H1 (cell line): ENCODE measurements around the gene TCEA3. TPM values are rescaled to one million over a fixed set of nuclear protein-coding genes. Genes with fewer than 3 reads are reported as not detected.

Source experiments
- CTCF ChIA-PET: fragments of 300-600 bp; sonication (Branson Sonifier 250); formaldehyde crosslinking; loops from one replicate; lab custom pipeline; 2021; ENCODE audit not compliant: partially characterized antibody; lab: Charles Lee
- POLR2A ChIA-PET: fragments of 300-600 bp; sonication (Branson Sonifier 250); formaldehyde crosslinking; loops from one replicate; lab custom pipeline; 2021; ENCODE audit warnings: inconsistent platforms; ENCODE audit not compliant: partially characterized antibody; lab: Charles Lee
- DNase-seq, 2 experiments: peaks; one replicate each; pipeline versions ENCODE4 v3.0.0 to v3.0.0-alpha.2; 2010 to 2022; ENCODE audit warnings: low spot score in 2 of 2, low read depth in 1 of 2, mixed read lengths in 1 of 2
- FAIRE-seq: peaks from 2 replicates; lab custom pipeline; 2011; peaks lifted over from hg19 to GRCh38; lab: Jason Lieb, UNC
- H2AFZ ChIP-seq: 2 replicates; pipeline ENCODE4 v1.8.1; 2012; ENCODE audit warnings: low read length, inconsistent platforms
- H2AK5ac ChIP-seq: 2 replicates; pipeline ENCODE4 v1.6.1; 2013; ENCODE audit warnings: low read depth, low read length
- H2BK120ac ChIP-seq: replicated peaks from 2 replicates; pipeline ENCODE3; 2013; ENCODE audit warnings: low read depth, low read length, inconsistent platforms
- H2BK12ac ChIP-seq: 2 replicates; pipeline ENCODE4 v1.6.1; 2013; ENCODE audit warnings: low read depth, low read length
- H2BK15ac ChIP-seq: 2 replicates; pipeline ENCODE4 v1.6.1; 2013; ENCODE audit warnings: low read length
- H2BK20ac ChIP-seq: 2 replicates; pipeline ENCODE4 v1.6.1; 2013; ENCODE audit warnings: low read length
- H2BK5ac ChIP-seq: 2 replicates; pipeline ENCODE4 v1.6.1; 2013; ENCODE audit warnings: low read depth, low read length
- H3K14ac ChIP-seq: 2 replicates; pipeline ENCODE4 v1.6.1; 2013; ENCODE audit warnings: inconsistent platforms; ENCODE audit not compliant: insufficient read length
- H3K18ac ChIP-seq: 2 replicates; pipeline ENCODE4 v1.6.1; 2013; ENCODE audit warnings: low read length; ENCODE audit errors: extremely low read depth
- H3K23ac ChIP-seq: 2 replicates; pipeline ENCODE4 v1.6.1; 2013; ENCODE audit warnings: inconsistent platforms; ENCODE audit not compliant: insufficient read length
- H3K23me2 ChIP-seq: 2 replicates; pipeline ENCODE4 v1.6.1; 2013; ENCODE audit warnings: low read depth, low read length
- H3K27ac ChIP-seq: 2 replicates; pipeline ENCODE4 v1.6.1; 2011; ENCODE audit warnings: low read depth, low read length, inconsistent platforms
- H3K27me3 ChIP-seq, 4 experiments: replicated peaks in 1 of 4; 1 replicate in 1 of 4; 2 replicates in 3 of 4; pipeline versions ENCODE4 v1.6.1 to v1.8.1; 2011 to 2013; ENCODE audit warnings: low read length in 3 of 4, mild to moderate bottlenecking in 3 of 4, inconsistent platforms in 2 of 4, mixed read lengths in 2 of 4, moderate library complexity in 1 of 4; ENCODE audit not compliant: control insufficient read depth in 3 of 4, insufficient read depth in 3 of 4; ENCODE audit errors: extremely low read depth in 1 of 4
- H3K36me3 ChIP-seq, 4 experiments: 2 replicates each; pipeline versions ENCODE4 v1.6.1 to v1.8.1; 2011 to 2013; ENCODE audit warnings: mild to moderate bottlenecking in 4 of 4, low read length in 3 of 4, moderate library complexity in 2 of 4, control low read depth in 1 of 4, inconsistent platforms in 1 of 4; ENCODE audit not compliant: insufficient read depth in 4 of 4, control insufficient read depth in 2 of 4
- H3K4ac ChIP-seq: replicated peaks from 2 replicates; pipeline ENCODE3; 2013; ENCODE audit warnings: low read length, low read depth, mixed read lengths, inconsistent platforms; ENCODE audit not compliant: insufficient read length
- H3K4me1 ChIP-seq, 4 experiments: replicated peaks in 1 of 4; 1 replicate in 1 of 4; 2 replicates in 3 of 4; pipeline versions ENCODE4 v1.6.1 to v1.8.1; 2011 to 2013; ENCODE audit warnings: low read length in 3 of 4, inconsistent platforms in 2 of 4, mixed read lengths in 1 of 4; ENCODE audit not compliant: insufficient read depth in 4 of 4, control insufficient read depth in 3 of 4
- H3K4me2 ChIP-seq, 2 experiments: 2 replicates each; pipeline versions ENCODE4 v1.6.1 to v1.8.1; 2011 to 2013; ENCODE audit warnings: low read depth in 2 of 2, low read length in 2 of 2, control low read depth in 1 of 2, inconsistent platforms in 1 of 2, mild to moderate bottlenecking in 1 of 2; ENCODE audit not compliant: insufficient read depth in 1 of 2
- H3K4me3 ChIP-seq, 4 experiments: fragments of 200-600, 300-600 bp in 1 of 4; sonication (generic), shearing (Covaris generic), sonication (Bioruptor Twin) in 1 of 4; 2 replicates each; pipeline versions ENCODE4 v1.5.1 to v1.8.1; 2011 to 2016; ENCODE audit warnings: low read length in 4 of 4, low read depth in 3 of 4, control low read depth in 2 of 4, inconsistent platforms in 2 of 4, mild to moderate bottlenecking in 2 of 4, mixed read lengths in 1 of 4, moderate library complexity in 1 of 4; ENCODE audit not compliant: insufficient read depth in 2 of 4; ENCODE audit errors: extremely low read depth in 1 of 4
- H3K56ac ChIP-seq: replicated peaks from 2 replicates; pipeline ENCODE3; 2013; ENCODE audit warnings: low read depth, mild to moderate bottlenecking, mixed read lengths, low read length, inconsistent platforms; ENCODE audit not compliant: insufficient read length
- H3K79me1 ChIP-seq: 2 replicates; pipeline ENCODE4 v1.6.1; 2013; ENCODE audit warnings: low read depth, low read length, control low read depth
- H3K79me2 ChIP-seq, 2 experiments: 2 replicates each; pipeline versions ENCODE4 v1.6.1 to v1.8.1; 2012 to 2013; ENCODE audit warnings: low read length in 2 of 2, mild to moderate bottlenecking in 2 of 2, inconsistent platforms in 1 of 2; ENCODE audit not compliant: insufficient read depth in 2 of 2, control insufficient read depth in 1 of 2
- H3K9ac ChIP-seq, 4 experiments: replicated peaks in 1 of 4; 1 replicate in 1 of 4; 2 replicates in 3 of 4; pipeline versions ENCODE4 v1.6.1 to v1.8.1; 2011 to 2013; ENCODE audit warnings: low read depth in 3 of 4, low read length in 3 of 4, control low read depth in 2 of 4, mild to moderate bottlenecking in 2 of 4, moderate library complexity in 2 of 4, inconsistent platforms in 1 of 4; ENCODE audit errors: extremely low read depth in 1 of 4
- H3K9me3 ChIP-seq, 2 experiments: 2 replicates each; pipeline versions ENCODE4 v1.6.1 to v1.8.1; 2012 to 2013; ENCODE audit warnings: mild to moderate bottlenecking in 2 of 2, moderate library complexity in 2 of 2, control low read depth in 1 of 2, inconsistent platforms in 1 of 2, low read depth in 1 of 2, low read length in 1 of 2, mixed read lengths in 1 of 2; ENCODE audit not compliant: insufficient read depth in 2 of 2
- H4K20me1 ChIP-seq, 2 experiments: replicated peaks in 1 of 2; 2 replicates each; pipeline versions ENCODE3 to v1.8.1; 2011 to 2013; ENCODE audit warnings: inconsistent platforms in 2 of 2, low read length in 2 of 2, mild to moderate bottlenecking in 1 of 2; ENCODE audit not compliant: insufficient read depth in 2 of 2, control insufficient read depth in 1 of 2
- H4K5ac ChIP-seq: 2 replicates; pipeline ENCODE4 v1.6.1; 2013; ENCODE audit warnings: low read length, low read depth, mixed read lengths, inconsistent platforms; ENCODE audit not compliant: insufficient read length
- H4K8ac ChIP-seq: 2 replicates; pipeline ENCODE4 v1.8.0; 2013; ENCODE audit warnings: mild to moderate bottlenecking, moderate library complexity, low read length, inconsistent platforms; ENCODE audit not compliant: insufficient read depth; ENCODE audit errors: extremely low read depth
- H4K91ac ChIP-seq: replicated peaks from 2 replicates; pipeline ENCODE3; 2013; ENCODE audit warnings: low read length, mixed read lengths, inconsistent platforms; ENCODE audit not compliant: insufficient read length
- BACH1 ChIP-seq: IDR thresholded peaks from 2 replicates; pipeline ENCODE4 v1.6.1; 2012; ENCODE audit warnings: low read length, improper control_type of control experiment
- CEBPB ChIP-seq: IDR thresholded peaks from 2 replicates; pipeline ENCODE4 v1.6.1; 2012; ENCODE audit warnings: low read depth, low read length
- CTBP2 ChIP-seq: IDR thresholded peaks from 2 replicates; pipeline ENCODE4 v1.7.0; 2011; ENCODE audit warnings: borderline replicate concordance, mild to moderate bottlenecking, moderate library complexity, mixed read lengths, low read length; ENCODE audit not compliant: insufficient read depth, insufficient read length
- EP300 ChIP-seq, 2 experiments: IDR thresholded peaks; 1 replicate in 1 of 2; 2 replicates in 1 of 2; pipeline ENCODE4 v1.6.1; 2011 to 2012; ENCODE audit warnings: low read depth in 2 of 2, low read length in 2 of 2, mild to moderate bottlenecking in 2 of 2, borderline replicate concordance in 1 of 2, inconsistent platforms in 1 of 2, moderate library complexity in 1 of 2
- NRF1 ChIP-seq: IDR thresholded peaks from 2 replicates; pipeline ENCODE4 v1.6.1; 2011; ENCODE audit warnings: mild to moderate bottlenecking, low read depth, low read length, improper control_type of control experiment
- SIX5 ChIP-seq: IDR thresholded peaks from 2 replicates; pipeline ENCODE4 v1.6.1; 2011; ENCODE audit warnings: mild to moderate bottlenecking, low read depth, low read length
- SP2 ChIP-seq: IDR thresholded peaks from 2 replicates; pipeline ENCODE4 v1.6.1; 2012; ENCODE audit warnings: mild to moderate bottlenecking, low read length, inconsistent platforms
- SP4 ChIP-seq: IDR thresholded peaks from 2 replicates; pipeline ENCODE4 v1.6.1; 2012; ENCODE audit warnings: low read length, inconsistent platforms
- WGBS, 2 experiments: shearing (Covaris generic) in 1 of 2; methylation state at CpG; one replicate each; pipeline versions ENCODE4 v1.1.6 to v1.1.7; 2013 to 2015; ENCODE audit warnings: low lambda C conversion rate in 2 of 2, mixed read lengths in 2 of 2, inconsistent platforms in 1 of 2, low coverage in 1 of 2, missing lambda C conversion rate in 1 of 2; ENCODE audit not compliant: insufficient replicate concordance in 2 of 2, insufficient coverage in 1 of 2, insufficient read length in 1 of 2; ENCODE audit errors: extremely low coverage in 1 of 2, missing lambda C conversion rate in 1 of 2; 5-methylcytosine and 5-hydroxymethylcytosine counted together
- polyA plus RNA-seq, 7 experiments: library from polyadenylated mRNA; depleted of rRNA in 3 of 7; stranded (reverse) in 5 of 7; unstranded in 2 of 7; fragments of >200 nt in 5 of 7; fragments of 200-250 nt in 2 of 7; gene quantifications; 1 replicate in 5 of 7; 2 replicates in 1 of 7; 4 replicates in 1 of 7; pipeline versions ENCODE4 v1.2.1 to v1.2.3, GENCODE V29; 2011 to 2013; ENCODE audit warnings: missing spikeins in 2 of 7, mixed read lengths in 2 of 7
- total RNA-seq: library from RNA; stranded (reverse); fragmentation: NEBNext Ultra II Directional; extraction: Animal tissue kit (Norgen Biotek cat#: 25700); gene quantifications from 2 replicates; pipeline ENCODE4 v1.2.1, GENCODE V29; 2021
- TF ChIP-seq, protein P1 (sequence below): IDR thresholded peaks from 2 replicates; pipeline ENCODE4 v1.6.1; 2012; ENCODE audit warnings: low read length, inconsistent platforms
- TF ChIP-seq, protein P2 (sequence below): IDR thresholded peaks from 2 replicates; pipeline ENCODE4 v1.6.1; 2011; ENCODE audit warnings: low read depth, mild to moderate bottlenecking, low read length; ENCODE audit not compliant: insufficient read depth

Gene TCEA3
- total and polyA plus RNA-seq, 2 of the 8 experiments (the other 6 are each of a cell fraction or from before 2014, with no cell fraction given) = 0.08 TPM; not detected in 1

DNA sequence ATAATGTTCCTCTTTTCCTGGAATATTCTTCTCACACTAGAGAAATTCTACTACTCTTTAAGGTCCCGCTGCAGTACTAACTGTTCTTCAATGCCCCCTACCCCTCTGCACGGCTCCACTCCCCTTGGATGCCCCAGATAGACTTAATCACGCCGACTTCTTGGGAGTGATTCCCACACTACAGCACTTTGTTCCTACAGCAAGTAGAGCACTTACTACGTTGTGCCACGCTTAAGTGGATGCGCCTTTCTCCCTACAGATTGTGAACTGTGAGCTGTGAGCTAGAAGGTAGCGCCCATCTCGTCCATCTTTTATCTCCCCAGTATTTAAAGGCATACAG lies 57.1 kb downstream of the TCEA3 start:
- WGBS, 2 experiments = 76% methylated on average over 9 of the region's 9 CpGs; no CpG with 5 or more reads in 1 of the 2 experiments
- Histone ChIP-seq H2AK5ac (no peak overlapping the region), H3K56ac (no peak overlapping the region), H2AFZ (peak overlapping the region; percentile 35; the same call in 1 of the 2 replicates), H3K27me3 (peaks cover 44 to 80% (median 65%) of the 10 kb centered on the region in 4 experiments), H3K9me3 (peaks cover 10 to 25% of the 10 kb centered on the region in 2 experiments), H3K79me1 (no peaks in the 10 kb centered on the region), H3K18ac (no peak overlapping the region), H3K4me1 (peaks cover 2 to 11% (median 4%) of the 10 kb centered on the region in 4 experiments; a peak in 6 of 7 replicates), H3K4me3 (peak overlapping the region; percentile 74 to 95 (median 83); a peak in 5 of 8 replicates), H3K79me2 (no peaks in the 10 kb centered on the region), H4K5ac (no peak overlapping the region), H4K8ac (no peak overlapping the region)
- TF ChIP-seq, protein P1, sequence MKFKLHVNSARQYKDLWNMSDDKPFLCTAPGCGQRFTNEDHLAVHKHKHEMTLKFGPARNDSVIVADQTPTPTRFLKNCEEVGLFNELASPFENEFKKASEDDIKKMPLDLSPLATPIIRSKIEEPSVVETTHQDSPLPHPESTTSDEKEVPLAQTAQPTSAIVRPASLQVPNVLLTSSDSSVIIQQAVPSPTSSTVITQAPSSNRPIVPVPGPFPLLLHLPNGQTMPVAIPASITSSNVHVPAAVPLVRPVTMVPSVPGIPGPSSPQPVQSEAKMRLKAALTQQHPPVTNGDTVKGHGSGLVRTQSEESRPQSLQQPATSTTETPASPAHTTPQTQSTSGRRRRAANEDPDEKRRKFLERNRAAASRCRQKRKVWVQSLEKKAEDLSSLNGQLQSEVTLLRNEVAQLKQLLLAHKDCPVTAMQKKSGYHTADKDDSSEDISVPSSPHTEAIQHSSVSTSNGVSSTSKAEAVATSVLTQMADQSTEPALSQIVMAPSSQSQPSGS = no peak
- TF ChIP-seq BACH1 (no peak), SP4 (no peak), NRF1 (no peak), CEBPB (no peak), SP2 (no peak), SIX5 (no peak), EP300 (IDR thresholded peaks at IDR 0.05; ENCODE audit: borderline replicate concordance in 1 of 2, low read depth in 2 of 2, low read length in 2 of 2) (no peak), CTBP2 (no peak)
- TF ChIP-seq, protein P2, sequence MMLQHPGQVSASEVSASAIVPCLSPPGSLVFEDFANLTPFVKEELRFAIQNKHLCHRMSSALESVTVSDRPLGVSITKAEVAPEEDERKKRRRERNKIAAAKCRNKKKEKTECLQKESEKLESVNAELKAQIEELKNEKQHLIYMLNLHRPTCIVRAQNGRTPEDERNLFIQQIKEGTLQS = no peak
- TF ChIP-seq, all 59 proteins: peak for 0
- H3K36me3 ChIP-seq = peaks cover 0 to 6% (median 3%) of the 10 kb centered on the region in 4 experiments; a peak in 4 of 8 replicates
- H3K9ac ChIP-seq = no peak overlapping the region
- no peak overlapping the region for H4K91ac ChIP-seq
- DNase-seq = no peak
- peaks cover 10% of the 10 kb centered on the region for H3K23me2 ChIP-seq
- H3K23ac ChIP-seq = no peak overlapping the region
- H2BK120ac ChIP-seq = no peak overlapping the region
- no peak overlapping the region for H2BK15ac ChIP-seq
- no peak overlapping the region for H2BK20ac ChIP-seq
- no peak overlapping the region for H3K4ac ChIP-seq
- no peak overlapping the region for H3K27ac ChIP-seq
- ChIA-PET POLR2A (interaction anchor here (1.4 to 2.5 kb wide), 2 partner anchors 10 to 18 kb away, joined by 4 to 17 read pairs; no protein-coding TSS in a partner anchor), CTCF (interaction anchor here (0.8 to 1.8 kb wide), 3 partner anchors 27 to 114 kb away, joined by 3 to 9 read pairs (median 5); no protein-coding TSS in a partner anchor)
- H3K4me2 ChIP-seq = peak overlapping the region; percentile 76 to 96
- H2BK5ac ChIP-seq = no peak overlapping the region
- H2BK12ac ChIP-seq = no peak overlapping the region
- no peak overlapping the region for H3K14ac ChIP-seq
- peaks cover 7% of the 10 kb centered on the region in 2 experiments for H4K20me1 ChIP-seq
- FAIRE-seq = no peak
